ENCODE data around the gene NFATC2. TPM values are rescaled to one million over a fixed set of nuclear protein-coding genes. Genes with fewer than 3 reads are reported as not detected.
"Not testable (repeated sequence)": the region's sequence is repeated elsewhere in the genome, so short reads cannot be mapped to it uniquely, and the experiment has no call there.

NFATC2 gene
- total RNA-seq, 1 experiment from 2014 or later, result 15.8 TPM

DNA sequence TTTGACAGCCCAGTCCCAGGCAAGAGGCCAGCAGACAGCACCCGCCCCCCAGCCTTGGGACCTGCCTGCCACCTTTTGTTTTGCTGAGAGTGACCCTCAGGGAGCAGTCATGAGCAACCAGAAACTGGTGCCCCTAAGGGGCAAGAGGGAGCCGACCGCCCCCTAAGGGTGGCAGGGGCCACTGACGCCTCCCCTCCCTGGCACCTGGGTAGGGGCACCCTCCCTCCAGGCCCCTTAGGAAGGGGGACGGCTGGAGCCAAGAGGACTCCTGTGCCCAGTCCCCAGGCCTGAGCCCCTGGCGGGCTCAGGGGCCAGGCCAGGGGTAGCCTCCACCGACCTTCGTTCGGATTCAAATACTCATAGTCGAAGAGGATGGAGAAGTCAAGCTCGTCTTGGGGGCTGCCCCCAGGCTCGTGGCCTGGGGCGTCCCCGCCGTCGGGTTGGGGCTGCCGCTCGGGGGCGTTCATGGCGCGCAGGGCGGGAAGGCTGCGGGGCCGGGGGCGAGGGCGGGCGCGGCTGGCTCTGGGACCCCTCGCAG, 417 bp downstream of the NFATC2 start:
- CTCF ChIA-PET, result interaction anchor here (0.6 to 1.2 kb wide), 5 partner anchors 26 to 116 kb away, joined by 3 to 5 read pairs (median 4); no protein-coding TSS in a partner anchor
- Mint-ChIP-seq H3K27ac (ENCODE audit: unreplicated experiment) (peak overlapping the region; percentile 73), H3K27me3 (ENCODE audit: unreplicated experiment) (peaks cover 36% of the 10 kb centered on the region), H3K36me3 (ENCODE audit: insufficient read depth, unreplicated experiment) (peaks cover 21% of the 10 kb centered on the region), H3K4me3 (ENCODE audit: low read depth, unreplicated experiment) (peak overlapping the region; percentile 93), H3K9me3 (ENCODE audit: low read depth, unreplicated experiment) (peaks cover 9% of the 10 kb centered on the region), H3K4me1 (ENCODE audit: low read depth, unreplicated experiment) (peaks cover 22% of the 10 kb centered on the region)
- TF ChIP-seq, protein P1, sequence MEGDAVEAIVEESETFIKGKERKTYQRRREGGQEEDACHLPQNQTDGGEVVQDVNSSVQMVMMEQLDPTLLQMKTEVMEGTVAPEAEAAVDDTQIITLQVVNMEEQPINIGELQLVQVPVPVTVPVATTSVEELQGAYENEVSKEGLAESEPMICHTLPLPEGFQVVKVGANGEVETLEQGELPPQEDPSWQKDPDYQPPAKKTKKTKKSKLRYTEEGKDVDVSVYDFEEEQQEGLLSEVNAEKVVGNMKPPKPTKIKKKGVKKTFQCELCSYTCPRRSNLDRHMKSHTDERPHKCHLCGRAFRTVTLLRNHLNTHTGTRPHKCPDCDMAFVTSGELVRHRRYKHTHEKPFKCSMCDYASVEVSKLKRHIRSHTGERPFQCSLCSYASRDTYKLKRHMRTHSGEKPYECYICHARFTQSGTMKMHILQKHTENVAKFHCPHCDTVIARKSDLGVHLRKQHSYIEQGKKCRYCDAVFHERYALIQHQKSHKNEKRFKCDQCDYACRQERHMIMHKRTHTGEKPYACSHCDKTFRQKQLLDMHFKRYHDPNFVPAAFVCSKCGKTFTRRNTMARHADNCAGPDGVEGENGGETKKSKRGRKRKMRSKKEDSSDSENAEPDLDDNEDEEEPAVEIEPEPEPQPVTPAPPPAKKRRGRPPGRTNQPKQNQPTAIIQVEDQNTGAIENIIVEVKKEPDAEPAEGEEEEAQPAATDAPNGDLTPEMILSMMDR (IDR thresholded peaks at IDR 0.05; ENCODE audit: unreplicated experiment), result peak; percentile 84
- BruUV-seq (replicated peaks), result no TSS peak
- intact Hi-C loops (cut with micrococcal nuclease; ENCODE audit: unreplicated experiment), result no loop called here
- DNase-seq, result peak; percentile 71

DNA sequence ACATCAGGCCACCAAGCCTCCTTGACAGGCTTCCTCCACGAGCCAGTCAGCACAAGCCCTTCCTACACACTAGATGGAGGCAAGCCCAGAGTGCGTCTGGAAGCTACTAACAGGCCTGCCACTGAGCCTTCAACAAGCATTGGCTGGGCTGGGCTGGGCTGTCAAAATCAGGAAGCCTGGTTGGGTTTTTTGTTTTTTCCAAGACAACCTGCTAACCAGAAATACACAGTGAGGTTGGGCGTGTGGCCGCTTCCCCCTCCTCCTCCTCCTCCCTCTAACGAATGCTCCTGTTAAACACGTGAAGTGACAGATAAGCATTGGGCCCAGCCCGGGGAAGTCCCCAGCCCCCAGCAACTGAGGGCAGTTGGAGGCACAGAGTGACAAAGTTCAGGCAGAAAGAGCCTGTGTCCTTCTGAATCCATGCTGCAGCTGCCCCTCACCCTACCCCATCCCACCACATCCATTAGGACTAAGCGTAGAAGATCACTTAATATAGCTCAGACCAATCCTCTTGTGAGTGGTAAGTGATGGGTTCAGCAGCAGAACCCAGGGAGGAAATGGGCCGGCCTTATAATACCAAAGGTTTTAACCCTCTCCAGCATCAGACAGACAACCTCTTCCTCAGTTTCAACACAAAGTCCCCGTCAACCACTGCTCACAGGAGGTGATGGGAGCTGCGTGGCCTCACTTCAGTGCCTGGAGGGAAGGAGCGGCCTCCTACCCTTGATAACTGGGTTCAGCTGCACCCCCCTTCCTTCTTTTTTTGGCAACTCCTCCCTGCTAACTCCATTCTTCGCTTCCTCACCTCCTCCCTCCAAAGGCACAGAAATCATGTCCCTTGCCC, 1.1 kb downstream of the NFATC2 start:
- TF ChIP-seq, protein P1 (IDR thresholded peaks at IDR 0.05; ENCODE audit: unreplicated experiment), result no peak

DNA sequence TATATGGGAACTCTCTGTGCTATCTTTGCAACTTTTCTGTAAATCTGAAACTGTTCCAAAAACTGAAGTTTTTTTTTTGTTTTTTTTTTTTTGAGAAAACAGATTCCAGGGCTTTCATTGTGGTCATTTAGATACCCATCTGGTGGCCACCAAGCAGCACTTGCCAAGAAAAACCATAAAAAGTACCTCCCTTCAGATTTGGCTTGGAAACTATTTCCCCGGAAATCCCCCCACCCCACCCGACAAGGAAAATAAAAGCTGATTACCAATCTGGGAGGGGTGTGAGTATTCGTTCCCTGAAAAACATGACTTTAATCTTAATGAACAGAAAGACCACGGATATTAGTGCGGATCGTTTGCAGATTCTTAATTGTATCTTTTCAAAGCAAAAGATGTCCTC, 1.9 kb downstream of the NFATC2 start:
- no TSS peak for BruUV-seq (replicated peaks)
- Mint-ChIP-seq H3K4me3 (ENCODE audit: low read depth, unreplicated experiment) (no peak overlapping the region), H3K27me3 (ENCODE audit: unreplicated experiment) (peaks cover 21% of the 10 kb centered on the region), H3K9me3 (ENCODE audit: low read depth, unreplicated experiment) (peaks cover 5% of the 10 kb centered on the region), H3K27ac (ENCODE audit: unreplicated experiment) (no peak overlapping the region), H3K4me1 (ENCODE audit: low read depth, unreplicated experiment) (peaks cover 22% of the 10 kb centered on the region), H3K36me3 (ENCODE audit: insufficient read depth, unreplicated experiment) (peaks cover 21% of the 10 kb centered on the region)
- intact Hi-C loops (cut with micrococcal nuclease; ENCODE audit: unreplicated experiment), result loop anchor here (2.0 kb wide), 1 partner anchor 152 kb away; no protein-coding TSS in a partner anchor
- TF ChIP-seq, protein P1 (IDR thresholded peaks at IDR 0.05; ENCODE audit: unreplicated experiment), result no peak
- CTCF ChIA-PET, result interaction anchor here (0.7 kb wide), 2 partner anchors 9 to 11 kb away, joined by 3 to 4 read pairs; no protein-coding TSS in a partner anchor
- DNase-seq, result no peak

More for the DNA sequence above, 1.1 kb downstream of the NFATC2 start:
- CTCF ChIA-PET, result interaction anchor here (0.7 to 1.2 kb wide), 2 partner anchors 8 to 60 kb away, joined by 3 read pairs; no protein-coding TSS in a partner anchor
- peak overlapping the region; percentile 93 for H3K4me3 Mint-ChIP-seq (ENCODE audit: low read depth, unreplicated experiment)
- peaks cover 22% of the 10 kb centered on the region for H3K4me1 Mint-ChIP-seq (ENCODE audit: low read depth, unreplicated experiment)
- peak; percentile 56 for DNase-seq
- H3K9me3 Mint-ChIP-seq (ENCODE audit: low read depth, unreplicated experiment), result peaks cover 5% of the 10 kb centered on the region
- BruUV-seq (replicated peaks), result TSS peak; percentile 32
- H3K36me3 Mint-ChIP-seq (ENCODE audit: insufficient read depth, unreplicated experiment), result peaks cover 21% of the 10 kb centered on the region
- H3K27ac Mint-ChIP-seq (ENCODE audit: unreplicated experiment), result peak overlapping the region; percentile 73
- H3K27me3 Mint-ChIP-seq (ENCODE audit: unreplicated experiment), result peaks cover 29% of the 10 kb centered on the region
- intact Hi-C loops (cut with micrococcal nuclease; ENCODE audit: unreplicated experiment), result loop anchor here (2.0 kb wide), 1 partner anchor 153 kb away; no protein-coding TSS in a partner anchor

DNA sequence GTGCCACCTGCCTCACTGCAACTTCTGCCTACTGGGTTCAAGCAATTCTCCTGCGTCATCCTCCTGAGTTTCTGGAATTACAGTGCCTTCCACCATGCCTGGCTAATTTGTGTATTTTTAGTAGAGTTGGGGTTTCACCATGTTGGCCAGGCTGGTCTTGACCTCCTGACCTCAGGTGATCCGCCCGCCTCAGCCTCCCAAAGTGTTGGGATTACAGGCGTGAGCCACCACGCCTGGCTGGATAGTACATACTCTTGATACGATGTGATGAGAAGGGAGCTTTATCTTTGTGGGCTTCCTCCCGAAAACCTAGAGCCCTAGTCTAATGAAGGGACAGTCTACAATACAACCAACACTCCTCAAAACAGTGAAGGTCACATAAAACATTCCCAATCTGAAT, 2.4 kb downstream of the NFATC2 start:
- H3K9me3 Mint-ChIP-seq (ENCODE audit: low read depth, unreplicated experiment); CTCF ChIA-PET; BruUV-seq (replicated peaks); H3K27ac Mint-ChIP-seq (ENCODE audit: unreplicated experiment); H3K4me3 Mint-ChIP-seq (ENCODE audit: low read depth, unreplicated experiment); DNase-seq: not testable (repeated sequence)
- intact Hi-C loops (cut with micrococcal nuclease; ENCODE audit: unreplicated experiment), result loop anchor here (2.0 kb wide), 1 partner anchor 151 kb away; no protein-coding TSS in a partner anchor
- Mint-ChIP-seq H3K36me3 (ENCODE audit: insufficient read depth, unreplicated experiment) (peaks cover 21% of the 10 kb centered on the region), H3K4me1 (ENCODE audit: low read depth, unreplicated experiment) (peaks cover 22% of the 10 kb centered on the region), H3K27me3 (ENCODE audit: unreplicated experiment) (peaks cover 16% of the 10 kb centered on the region)
